LNCaP clone FGC (cell line): ENCODE measurements around the gene ATG13.

ENCODE experiments used
- DNase-seq: peaks from one replicate; pipeline ENCODE4 v3.0.0-alpha.2; 2011; ENCODE audit warnings: low read depth
- H3K4me3 ChIP-seq: 2 replicates; pipeline ENCODE4 v1.5.1; 2011; ENCODE audit warnings: mild to moderate bottlenecking, low read depth, low read length, control low read depth
- TF ChIP-seq, protein P1 (sequence below): IDR thresholded peaks from 2 replicates; pipeline ENCODE4 v1.5.1; 2012; ENCODE audit warnings: mild to moderate bottlenecking; ENCODE audit not compliant: control insufficient read depth, insufficient read depth; ENCODE audit errors: extremely low read depth

The ATG13 gene

DNA sequence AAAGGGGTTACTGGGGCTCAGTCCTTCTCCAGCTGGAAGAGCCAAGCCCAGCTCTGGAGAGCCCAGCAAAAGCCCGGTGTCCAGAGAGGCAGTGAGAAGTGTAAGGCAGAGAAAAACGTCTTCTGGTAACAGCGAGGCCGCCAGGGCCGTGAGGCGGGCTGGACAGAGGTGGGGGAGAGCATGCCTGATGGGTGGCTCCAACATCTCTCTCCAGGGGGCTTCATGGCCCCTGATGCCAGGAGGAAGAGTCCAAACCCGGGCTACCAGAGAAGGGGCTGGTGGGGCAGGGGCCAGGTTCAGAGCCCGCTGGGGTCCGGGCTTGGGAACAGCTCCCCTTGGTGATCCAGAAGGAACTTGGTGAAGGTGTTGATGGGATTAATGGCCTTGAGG, 61.4 kb downstream of the ATG13 start:
- H3K4me3 ChIP-seq: no peak overlapping the region
- TF ChIP-seq, protein P1, sequence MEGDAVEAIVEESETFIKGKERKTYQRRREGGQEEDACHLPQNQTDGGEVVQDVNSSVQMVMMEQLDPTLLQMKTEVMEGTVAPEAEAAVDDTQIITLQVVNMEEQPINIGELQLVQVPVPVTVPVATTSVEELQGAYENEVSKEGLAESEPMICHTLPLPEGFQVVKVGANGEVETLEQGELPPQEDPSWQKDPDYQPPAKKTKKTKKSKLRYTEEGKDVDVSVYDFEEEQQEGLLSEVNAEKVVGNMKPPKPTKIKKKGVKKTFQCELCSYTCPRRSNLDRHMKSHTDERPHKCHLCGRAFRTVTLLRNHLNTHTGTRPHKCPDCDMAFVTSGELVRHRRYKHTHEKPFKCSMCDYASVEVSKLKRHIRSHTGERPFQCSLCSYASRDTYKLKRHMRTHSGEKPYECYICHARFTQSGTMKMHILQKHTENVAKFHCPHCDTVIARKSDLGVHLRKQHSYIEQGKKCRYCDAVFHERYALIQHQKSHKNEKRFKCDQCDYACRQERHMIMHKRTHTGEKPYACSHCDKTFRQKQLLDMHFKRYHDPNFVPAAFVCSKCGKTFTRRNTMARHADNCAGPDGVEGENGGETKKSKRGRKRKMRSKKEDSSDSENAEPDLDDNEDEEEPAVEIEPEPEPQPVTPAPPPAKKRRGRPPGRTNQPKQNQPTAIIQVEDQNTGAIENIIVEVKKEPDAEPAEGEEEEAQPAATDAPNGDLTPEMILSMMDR: no peak
- no peak for DNase-seq

DNA sequence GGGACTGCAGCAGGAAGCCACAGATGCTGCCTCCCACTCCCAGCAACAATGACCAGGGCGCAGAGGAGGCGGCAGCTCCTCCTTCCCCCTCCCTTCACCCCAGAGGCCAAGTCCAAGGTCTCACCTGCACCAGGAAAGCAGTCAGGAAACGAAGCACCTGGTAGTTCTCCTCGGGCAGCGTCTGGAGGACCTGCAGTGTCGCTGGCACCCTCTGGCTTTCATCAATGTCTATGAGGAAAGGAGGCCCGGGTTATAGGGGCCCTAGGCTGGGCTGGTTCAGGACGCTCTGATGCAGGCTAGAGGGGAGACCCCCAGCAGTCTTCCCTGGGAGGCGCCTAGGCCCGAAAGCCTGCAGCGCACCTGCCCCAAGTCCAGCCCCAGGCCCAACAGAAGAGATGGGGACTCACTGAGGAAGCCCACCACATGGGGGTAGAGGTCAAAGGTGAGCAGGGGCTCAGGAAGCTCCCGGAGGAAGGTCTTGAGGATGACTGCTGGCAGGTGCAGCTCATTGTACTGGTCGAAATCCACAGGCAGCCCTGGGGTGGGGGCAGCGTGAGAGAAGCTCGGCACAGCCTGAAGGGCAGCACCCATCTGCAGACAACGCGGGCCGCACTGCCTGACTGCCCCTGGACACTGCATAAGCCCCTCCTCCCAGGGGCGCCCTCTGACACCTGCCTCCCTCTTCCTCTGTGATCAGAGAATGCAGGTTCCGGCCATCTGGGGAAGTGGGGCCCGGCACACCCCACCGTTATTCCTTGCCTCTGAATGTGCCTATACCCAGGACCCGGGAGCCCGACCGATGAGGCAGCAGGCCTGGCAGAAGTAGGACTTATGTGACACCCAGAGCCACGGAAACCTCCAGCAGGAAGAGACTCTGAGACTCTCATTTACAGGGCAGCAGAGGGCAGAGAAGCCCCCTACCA, 62.1 kb downstream of the ATG13 start:
- TF ChIP-seq, protein P1: no peak
- no peak for DNase-seq
- H3K4me3 ChIP-seq: no peak overlapping the region

DNA sequence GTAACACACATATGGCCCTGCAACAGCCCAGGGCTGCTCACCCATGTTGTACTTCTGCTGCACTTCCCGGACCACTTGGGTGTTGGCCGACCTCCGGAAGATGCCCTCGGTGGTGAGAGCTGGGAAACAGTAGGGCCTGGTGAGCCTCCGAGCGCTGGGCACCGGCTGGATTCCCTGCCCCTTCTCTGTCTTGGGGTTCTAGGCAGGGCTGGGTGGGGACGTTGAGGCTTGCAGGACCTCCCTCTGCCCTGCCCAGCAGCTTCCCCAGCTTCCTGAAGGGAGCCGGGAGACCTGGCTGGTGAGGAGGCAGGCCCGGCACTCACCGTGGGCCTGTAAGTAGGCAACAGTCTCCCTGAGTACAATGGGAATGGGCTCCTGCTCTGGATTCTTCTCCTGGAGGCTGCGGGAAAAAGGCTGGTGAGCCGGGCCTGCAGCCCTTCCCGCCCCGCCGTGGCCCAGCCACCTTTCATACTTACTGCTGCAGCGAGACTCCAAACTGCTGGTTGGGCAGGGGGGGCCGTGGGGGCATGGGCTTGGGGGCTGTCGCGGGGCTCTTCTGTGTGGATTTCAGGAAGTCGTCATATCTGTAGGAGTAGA, 62.9 kb downstream of the ATG13 start:
- DNase-seq: no peak
- no peak overlapping the region for H3K4me3 ChIP-seq
- TF ChIP-seq, protein P1: no peak

DNA sequence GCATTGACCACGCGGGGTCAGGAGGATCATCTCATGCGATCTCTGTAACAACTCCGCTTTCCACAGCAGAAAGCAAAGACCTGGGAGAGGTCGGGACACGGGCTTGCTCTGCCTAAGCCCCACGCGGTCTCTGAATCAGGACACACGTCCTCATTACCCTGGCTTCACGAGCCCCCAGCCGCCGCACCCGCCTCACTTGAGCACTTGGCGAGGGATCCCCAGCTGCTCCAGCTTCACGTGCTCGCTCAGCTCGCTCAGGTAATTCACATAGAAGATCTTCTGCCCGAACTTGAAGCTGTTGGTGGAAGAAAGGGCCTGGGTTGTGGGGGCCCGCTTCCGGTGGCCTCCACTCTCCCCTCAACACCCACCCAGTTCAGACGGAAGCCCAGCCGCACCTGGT, 63.5 kb downstream of the ATG13 start:
- TF ChIP-seq, protein P1: no peak
- H3K4me3 ChIP-seq: no peak overlapping the region
- DNase-seq: no peak

DNA sequence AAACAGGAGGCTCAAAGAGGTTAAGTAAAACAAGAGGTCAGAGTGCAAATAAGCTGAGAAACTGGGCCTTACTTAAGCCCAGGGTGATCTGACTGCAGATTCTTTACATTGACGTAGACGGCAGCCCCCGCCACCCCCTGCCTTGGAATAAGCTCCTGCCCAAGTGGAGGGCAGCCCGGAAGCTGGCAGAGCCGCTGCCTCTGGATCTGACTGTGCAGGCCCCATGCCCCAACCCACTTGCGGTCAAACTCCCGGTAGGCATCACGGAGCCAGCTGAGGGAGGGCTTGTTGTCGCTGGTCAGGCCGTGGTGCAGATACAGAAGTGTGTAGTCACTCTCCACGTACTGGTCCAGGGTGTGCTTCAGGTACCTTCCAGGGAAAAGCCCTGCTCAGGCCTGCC, 64.5 kb downstream of the ATG13 start:
- H3K4me3 ChIP-seq: no peak overlapping the region
- TF ChIP-seq, protein P1: no peak

DNA sequence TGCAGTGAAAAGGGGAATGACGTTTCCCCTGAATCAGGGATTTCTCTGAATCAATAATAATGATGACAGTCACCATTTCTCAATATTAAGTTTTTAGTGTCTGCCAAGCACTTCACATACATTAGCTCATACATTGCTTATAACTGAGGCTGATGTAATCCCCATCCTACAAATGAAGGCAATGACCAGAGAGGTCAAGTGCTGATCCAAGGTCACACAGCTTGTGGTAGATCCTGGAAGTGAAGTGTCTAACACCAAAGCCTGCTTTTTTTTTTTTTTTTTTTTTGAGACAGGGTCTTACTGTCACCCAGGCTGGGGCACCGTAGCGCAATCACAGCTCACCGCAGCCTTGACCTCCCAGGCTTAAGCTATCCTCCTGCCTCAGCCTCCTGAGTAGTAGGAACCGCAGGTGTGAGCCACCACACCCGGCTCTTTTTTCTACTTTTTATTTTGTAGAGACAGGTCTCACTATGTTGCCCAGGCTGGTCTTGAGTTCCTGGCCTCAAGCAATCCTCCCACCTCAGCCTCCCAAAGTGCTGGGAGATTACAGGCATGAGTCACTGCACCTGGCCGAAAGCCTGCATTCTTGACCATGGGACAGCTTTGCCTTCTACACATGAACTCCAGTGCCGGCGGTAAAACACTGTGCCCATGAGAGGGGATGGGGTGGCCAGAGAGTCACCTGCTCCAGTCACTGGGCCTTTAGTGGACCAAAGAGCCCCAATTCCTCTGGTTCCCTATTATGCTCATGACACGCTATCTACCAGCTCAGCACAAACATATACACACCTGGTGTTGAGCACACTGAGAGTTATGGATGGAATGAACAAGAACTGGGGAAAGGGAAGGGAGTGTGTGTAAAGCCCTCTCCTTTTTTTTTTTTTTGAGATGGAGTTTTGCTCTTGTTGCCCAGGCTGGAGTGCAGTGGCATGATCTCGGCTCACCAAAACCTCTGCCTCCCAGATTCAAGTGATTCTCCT, 65.7 kb downstream of the ATG13 start:
- no peak for DNase-seq
- H3K4me3 ChIP-seq: no peak overlapping the region
- TF ChIP-seq, protein P1: no peak

More for the DNA sequence above, 64.5 kb downstream of the ATG13 start:
- DNase-seq: no peak
